HG02938 (cell line): ENCODE measurements around the gene PDE4B.

Experiments
- ATAC-seq: cut with Tn5 transposase; IDR thresholded peaks from one replicate; pipeline ENCODE4 v1.9.1; 2021; ENCODE audit warnings: mild to moderate bottlenecking, moderate library complexity; ENCODE audit not compliant: unreplicated experiment

PDE4B gene

GRCh38 chr1:65880611-65881010 lies 87.9 kb downstream of the PDE4B start:
- no peak for ATAC-seq

- ATAC-seq = no peak
These were observed 88.4 kb downstream of the PDE4B start for GRCh38 chr1:65881067-65881594.

- no peak for ATAC-seq
These were observed 89.4 kb downstream of the PDE4B start for GRCh38 chr1:65882076-65882475.

DNA sequence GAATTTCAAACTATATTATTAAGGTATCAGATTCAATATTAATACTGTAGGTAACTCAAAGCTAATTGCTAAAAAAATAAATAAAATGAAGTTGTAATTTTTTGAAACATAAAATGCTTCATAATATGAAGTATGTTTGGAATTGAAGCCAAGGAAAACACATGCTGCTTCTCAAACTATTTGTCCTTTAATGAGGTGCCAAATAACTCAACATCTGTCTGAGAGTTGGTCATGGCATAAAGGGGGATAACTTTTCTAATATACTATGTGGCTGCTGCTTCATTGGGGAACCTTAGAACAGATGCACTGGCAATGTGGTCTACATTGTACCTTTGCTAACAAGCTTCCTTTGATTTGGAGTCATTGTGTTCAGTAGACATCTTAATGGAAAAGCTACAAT lies 96.7 kb downstream of the PDE4B start:
- ATAC-seq = no peak

GRCh38 chr1:65890201-65890843 lies 97.6 kb downstream of the PDE4B start:
- ATAC-seq = no peak

DNA sequence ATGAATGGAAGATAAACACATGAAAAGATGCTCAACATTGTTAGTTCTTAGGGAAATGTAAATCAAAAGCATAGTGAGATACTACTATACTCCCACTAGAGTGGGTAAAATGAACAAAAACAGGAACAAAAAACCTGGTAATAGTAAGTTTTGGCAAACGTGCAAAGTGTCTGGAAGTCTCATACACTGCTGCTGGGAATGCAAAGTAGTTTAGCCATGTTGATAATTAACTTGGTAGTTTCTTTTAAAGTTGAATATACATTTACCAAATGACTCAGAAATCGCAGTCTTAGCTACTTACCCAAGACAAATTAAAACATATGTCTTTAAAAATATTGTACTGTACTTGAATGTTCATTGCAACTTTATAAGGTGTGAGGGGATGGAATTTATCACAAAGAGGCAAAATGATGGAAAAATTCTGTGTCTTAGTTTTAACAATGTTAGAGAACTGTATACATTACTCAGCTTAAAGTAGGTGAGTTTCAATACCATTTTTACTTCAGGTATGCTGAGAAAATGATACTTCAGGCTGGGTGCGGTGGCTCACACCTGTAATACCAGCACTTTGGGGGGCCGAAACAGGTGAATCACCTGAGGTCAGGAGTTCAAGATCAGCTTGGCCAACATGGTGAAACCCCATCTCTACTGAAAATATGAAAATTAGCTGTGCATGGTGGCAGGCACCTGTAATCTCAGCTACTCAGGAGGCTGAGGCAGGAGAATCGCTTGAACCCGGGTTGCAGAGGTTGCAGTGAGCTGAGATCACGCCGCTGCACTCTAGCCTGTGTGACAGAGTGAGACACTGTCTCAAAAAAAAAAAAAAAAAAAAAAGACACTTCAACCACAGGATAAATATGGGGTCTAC lies 102.3 kb downstream of the PDE4B start:
- peak; percentile 97 for ATAC-seq

GRCh38 chr1:65896721-65897120 lies 104.0 kb downstream of the PDE4B start:
- ATAC-seq = no peak

- no peak for ATAC-seq
These were observed 104.8 kb downstream of the PDE4B start for GRCh38 chr1:65897485-65897884.

- no peak for ATAC-seq
These were observed 112.0 kb downstream of the PDE4B start for GRCh38 chr1:65904681-65905083.

- ATAC-seq = no peak
These were observed 117.7 kb downstream of the PDE4B start for GRCh38 chr1:65910432-65910831.

DNA sequence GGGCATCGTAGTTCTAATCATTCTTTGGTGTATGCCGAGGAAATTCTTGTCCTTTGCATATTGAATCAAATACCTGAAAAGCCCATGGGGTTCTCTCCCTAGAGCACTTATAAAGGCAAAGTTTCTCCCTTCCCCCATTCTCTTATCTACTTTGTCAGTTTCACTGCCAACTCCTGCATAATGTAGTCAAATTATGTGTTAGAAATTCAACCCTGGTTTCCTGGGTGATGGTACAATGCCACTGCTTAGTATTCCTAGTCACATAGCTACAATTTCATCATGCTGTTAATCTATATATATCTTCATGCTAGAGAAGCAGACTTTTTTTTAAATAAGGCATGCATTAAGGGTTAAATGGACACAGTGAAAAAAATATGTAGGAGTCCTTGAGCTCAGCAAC lies 119.0 kb downstream of the PDE4B start:
- no peak for ATAC-seq

DNA sequence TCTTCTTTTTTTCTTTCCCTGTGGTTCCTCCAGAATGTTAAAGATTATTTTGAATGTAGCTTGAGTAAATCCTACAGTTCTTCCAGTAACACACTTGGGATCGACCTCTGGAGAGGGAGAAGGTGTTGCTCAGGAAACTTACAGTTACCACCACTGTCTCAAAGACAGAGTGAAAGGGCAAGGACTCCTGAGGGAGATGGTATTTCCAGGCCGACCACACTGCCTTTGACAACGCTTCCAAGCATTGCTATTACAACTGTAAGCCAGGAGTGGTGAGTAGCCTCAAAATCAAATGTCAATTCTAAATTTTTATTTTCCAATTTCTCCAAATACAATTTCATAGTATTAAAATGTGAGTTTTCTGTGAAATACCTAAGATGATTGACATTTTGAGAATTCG lies 125.9 kb downstream of the PDE4B start:
- no peak for ATAC-seq

GRCh38 chr1:65921446-65921845 lies 128.8 kb downstream of the PDE4B start:
- no peak for ATAC-seq

- ATAC-seq = no peak
These were observed 131.8 kb downstream of the PDE4B start for GRCh38 chr1:65924471-65924870.

GRCh38 chr1:65938506-65938905 lies 145.8 kb downstream of the PDE4B start:
- no peak for ATAC-seq

GRCh38 chr1:65939191-65939590 lies 146.5 kb downstream of the PDE4B start:
- no peak for ATAC-seq

GRCh38 chr1:65939636-65940035 lies 146.9 kb downstream of the PDE4B start:
- ATAC-seq = no peak

GRCh38 chr1:65940126-65940525 lies 147.4 kb downstream of the PDE4B start:
- no peak for ATAC-seq

DNA sequence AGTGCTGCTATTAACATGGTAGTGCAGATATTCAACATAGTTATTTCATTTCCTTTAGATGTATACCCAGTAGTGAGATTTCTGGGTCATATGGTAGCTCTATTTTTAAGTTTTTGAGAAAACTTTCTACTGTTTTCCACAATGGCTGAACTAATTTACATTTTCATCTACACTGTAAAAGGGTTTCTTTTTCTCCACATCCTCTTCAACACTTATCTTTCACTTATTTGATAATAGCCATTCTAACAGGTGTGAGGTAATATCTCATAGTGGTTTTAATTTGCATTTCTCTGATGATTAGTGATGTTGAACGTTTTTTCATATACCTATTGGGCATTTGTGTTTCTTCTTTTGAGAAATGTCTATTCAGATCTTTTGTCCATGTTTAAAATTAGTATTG lies 149.8 kb downstream of the PDE4B start:
- ATAC-seq = no peak

DNA sequence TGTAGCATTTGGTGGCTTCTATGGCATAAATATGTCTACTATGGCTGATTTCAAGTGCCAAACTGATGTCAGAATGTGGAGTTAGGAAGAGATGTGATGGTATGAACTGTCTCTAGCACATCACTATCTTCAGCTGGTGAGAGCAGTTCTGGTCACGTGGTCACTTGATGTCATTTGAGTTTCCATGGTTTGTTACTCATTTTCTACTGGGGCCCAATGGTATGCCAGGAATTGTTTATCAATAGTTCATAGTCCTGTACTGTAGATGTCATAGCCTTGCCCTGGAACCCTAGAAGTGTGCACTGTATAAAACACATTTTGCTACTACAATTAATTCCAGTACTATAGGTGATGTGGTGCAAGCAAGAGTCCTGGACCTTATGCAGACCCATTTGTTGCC lies 153.7 kb downstream of the PDE4B start:
- ATAC-seq = no peak

DNA sequence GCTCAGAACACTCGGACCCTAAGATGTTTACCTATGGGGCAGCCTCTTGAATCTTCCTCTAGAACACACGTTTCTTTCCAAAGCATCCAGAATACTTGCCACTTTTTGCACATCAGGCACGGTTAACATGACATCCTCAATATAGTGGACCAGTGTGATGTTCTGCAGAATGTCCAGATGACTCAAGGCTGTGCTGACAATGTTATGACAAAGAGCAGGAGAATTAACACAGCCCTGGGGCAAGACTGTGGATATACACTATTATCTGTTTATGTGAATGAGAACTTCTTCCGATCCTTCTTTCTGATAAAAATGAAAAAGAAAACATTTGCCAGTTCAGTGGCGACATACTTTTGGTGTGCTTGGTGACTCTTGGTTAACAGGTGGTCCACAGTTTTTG lies 154.3 kb downstream of the PDE4B start:
- ATAC-seq = no peak

GRCh38 chr1:65948609-65949229 lies 156.0 kb downstream of the PDE4B start:
- no peak for ATAC-seq
